Muscle of leg (tissue), 11 donors: Measurements from ENCODE around the gene SPATA13. TPM values are rescaled to one million over a fixed set of nuclear protein-coding genes. Genes with fewer than 3 reads are reported as not detected.

Experiments
- DNase-seq: peaks from one replicate; pipeline ENCODE4 v3.0.0; 2013
- H3K27ac ChIP-seq: one replicate; pipeline ENCODE4 v1.5.1; 2013; ENCODE audit warnings: mild to moderate bottlenecking, low read length, control low read depth
- H3K27me3 ChIP-seq: one replicate; pipeline ENCODE4 v1.6.1; 2013; ENCODE audit warnings: low read length; ENCODE audit not compliant: control insufficient read depth, insufficient read depth
- H3K36me3 ChIP-seq: one replicate; pipeline ENCODE4 v1.6.1; 2013; ENCODE audit warnings: low read length; ENCODE audit not compliant: control insufficient read depth, insufficient read depth
- H3K4me1 ChIP-seq: one replicate; pipeline ENCODE4 v1.6.1; 2013; ENCODE audit warnings: low read length; ENCODE audit not compliant: control insufficient read depth, insufficient read depth
- H3K4me3 ChIP-seq: one replicate; pipeline ENCODE4 v1.5.1; 2013; ENCODE audit warnings: low read length, control low read depth
- H3K9me3 ChIP-seq: replicated peaks from 2 replicates; pipeline ENCODE4 v1.6.1; 2013; ENCODE audit warnings: low read depth, low read length; ENCODE audit not compliant: control insufficient read depth
- WGBS: methylation state at CpG from one replicate; pipeline ENCODE4 v1.1.5; 2013; ENCODE audit warnings: missing lambda C conversion rate; ENCODE audit not compliant: insufficient coverage; 5-methylcytosine and 5-hydroxymethylcytosine counted together
- polyA plus RNA-seq, 8 donors: library from polyadenylated mRNA; unstranded; fragments of 120-200 nt; gene quantifications; one replicate each; pipeline versions ENCODE4 v1.2.1 to v1.2.3, GENCODE V29; 2013; ENCODE audit warnings: inconsistent platforms in 1 of 8, low replicate concordance in 1 of 8; ENCODE audit not compliant: insufficient read length in 8 of 8, insufficient read depth in 1 of 8
- total RNA-seq: library from RNA; stranded (reverse); fragments of 120-200 nt; gene quantifications from one replicate; pipeline ENCODE4 v1.2.4, GENCODE V29; 2013

Gene SPATA13
- total and polyA plus RNA-seq, 9 donors = 2.7 to 4.5 (median 3.3) TPM

DNA sequence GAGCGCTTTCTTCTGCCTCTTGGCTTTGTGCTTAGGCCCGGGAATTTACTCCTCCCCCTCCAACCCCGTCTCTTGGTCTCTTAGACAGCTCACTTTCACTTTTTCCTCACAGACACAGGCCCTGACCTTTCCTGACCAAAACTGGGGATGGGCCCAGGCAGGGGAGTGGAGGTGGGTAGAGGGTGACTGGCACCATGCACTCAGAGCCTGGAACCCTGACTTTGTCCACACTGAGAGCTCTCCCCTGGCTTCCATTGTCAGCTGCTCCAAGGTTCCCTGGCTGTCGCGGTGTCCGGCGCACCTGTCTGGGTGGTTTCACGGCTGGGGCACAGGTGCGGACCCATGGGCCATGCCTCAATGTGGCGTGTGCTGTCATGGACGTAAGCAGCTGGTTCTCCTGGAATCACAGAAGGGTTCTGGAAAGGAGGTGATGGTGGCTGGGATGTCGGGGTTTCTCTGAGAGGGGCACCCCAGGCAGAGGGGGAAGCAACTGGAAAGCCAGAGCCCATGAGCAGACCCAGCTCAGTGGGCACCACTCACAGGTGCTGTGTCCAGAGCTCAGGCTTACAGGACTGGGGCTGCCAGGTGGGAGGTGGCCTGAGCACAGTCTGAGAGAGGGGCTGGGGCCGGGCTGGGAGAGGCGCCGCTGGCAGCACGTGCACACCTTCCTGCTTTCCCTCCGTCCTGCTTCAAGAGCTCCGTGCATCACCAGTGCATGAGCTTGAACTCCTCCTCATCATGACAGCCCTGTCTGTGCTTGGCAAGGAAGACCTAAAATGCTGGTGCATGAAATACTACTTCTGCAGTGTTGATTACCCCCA, 120.9 kb downstream of the SPATA13 start:
- H3K27me3 ChIP-seq = no peaks in the 10 kb centered on the region
- peaks cover 6% of the 10 kb centered on the region for H3K4me1 ChIP-seq
- WGBS = 85% methylated on average over 16 of the region's 18 CpGs
- H3K9me3 ChIP-seq = no peaks in the 10 kb centered on the region
- no peak for DNase-seq
- no peak overlapping the region for H3K4me3 ChIP-seq
- H3K36me3 ChIP-seq = no peaks in the 10 kb centered on the region
- no peak overlapping the region for H3K27ac ChIP-seq

DNA sequence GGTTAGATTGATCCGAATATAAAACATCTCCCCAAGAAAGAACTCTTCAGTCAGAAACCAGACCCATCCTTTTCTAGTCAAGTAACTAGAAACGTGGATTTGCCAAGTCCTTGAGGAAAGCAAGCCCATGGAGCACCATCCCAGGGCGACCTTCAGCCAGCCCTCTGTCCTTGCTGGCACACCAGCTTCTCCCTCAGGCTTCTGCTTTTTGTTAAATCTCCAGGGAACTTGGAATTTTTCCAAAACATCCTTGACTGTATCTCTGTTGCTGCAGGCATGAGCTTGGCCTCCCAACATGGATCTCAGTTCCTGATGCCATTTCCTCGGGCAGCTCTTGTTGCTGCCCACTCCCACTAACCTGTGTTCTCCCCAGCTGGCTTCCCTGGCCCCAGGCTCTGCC, 121.7 kb downstream of the SPATA13 start:
- WGBS = 85% methylated on average over 4 of the region's 4 CpGs
- Histone ChIP-seq H3K36me3 (no peaks in the 10 kb centered on the region), H3K9me3 (no peaks in the 10 kb centered on the region), H3K4me3 (no peak overlapping the region), H3K27ac (no peak overlapping the region), H3K4me1 (peaks cover 6% of the 10 kb centered on the region), H3K27me3 (no peaks in the 10 kb centered on the region)
- no peak for DNase-seq

DNA sequence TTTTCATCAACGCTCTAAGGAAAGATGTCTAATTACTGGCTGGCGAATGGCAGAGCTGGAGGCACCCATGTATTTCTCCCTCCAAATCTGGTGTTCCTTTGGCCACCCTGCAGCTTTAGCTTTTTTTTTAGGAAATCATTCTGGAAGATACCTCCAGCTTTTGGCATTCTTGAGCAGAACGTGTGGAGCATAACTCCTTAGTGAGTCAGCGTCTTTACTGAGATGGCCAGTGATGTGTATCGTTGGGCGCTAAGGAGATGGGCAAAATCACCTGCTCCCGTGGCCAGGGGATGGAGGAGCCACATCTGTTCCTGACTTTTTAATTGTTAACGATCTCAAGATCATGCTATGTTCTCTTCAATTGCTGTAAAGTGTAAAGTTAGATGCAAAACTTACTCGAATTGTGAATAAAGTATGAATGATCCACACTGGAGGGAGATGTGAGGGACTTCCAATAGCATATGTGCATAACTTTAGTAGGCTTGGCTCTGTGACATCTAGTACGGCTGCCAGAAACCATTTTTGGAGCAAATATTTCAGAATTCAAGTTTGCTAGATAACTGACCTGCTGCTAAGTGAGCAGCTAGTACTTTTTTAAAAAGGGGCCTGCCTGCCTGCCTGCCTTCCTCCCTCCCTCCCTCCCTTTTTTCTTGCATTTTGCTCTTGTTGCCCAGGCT, 124.5 kb downstream of the SPATA13 start:
- Histone ChIP-seq H3K27me3 (no peaks in the 10 kb centered on the region), H3K27ac (no peak overlapping the region), H3K4me1 (peaks cover 6% of the 10 kb centered on the region), H3K9me3 (no peaks in the 10 kb centered on the region), H3K4me3 (no peak overlapping the region), H3K36me3 (peaks cover 7% of the 10 kb centered on the region)
- 71% methylated on average over 10 of the region's 10 CpGs for WGBS
- peak; percentile 58 for DNase-seq

DNA sequence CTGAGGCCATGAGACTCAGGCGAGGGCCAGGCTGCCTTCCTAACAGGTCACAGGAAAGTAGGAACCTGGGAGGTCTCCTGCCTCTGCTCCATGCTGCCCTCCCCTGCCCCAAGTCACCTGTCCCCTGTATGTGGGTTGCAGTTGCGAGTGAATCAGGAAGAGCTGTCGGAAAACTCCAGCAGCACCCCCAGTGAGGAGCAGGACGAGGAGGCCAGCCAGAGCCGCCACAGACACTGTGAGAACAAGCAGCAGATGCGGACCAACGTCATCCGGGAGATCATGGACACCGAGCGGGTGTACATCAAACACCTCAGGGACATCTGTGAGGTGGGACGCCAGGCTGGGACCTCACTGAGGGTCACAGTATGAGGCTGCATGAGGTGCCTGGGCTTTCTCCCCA, 126.1 kb downstream of the SPATA13 start:
- 78% methylated on average over 9 of the region's 11 CpGs for WGBS
- H3K27me3 ChIP-seq = no peaks in the 10 kb centered on the region
- H3K4me3 ChIP-seq = no peak overlapping the region
- H3K36me3 ChIP-seq = peaks cover 7% of the 10 kb centered on the region
- DNase-seq = no peak
- no peaks in the 10 kb centered on the region for H3K9me3 ChIP-seq
- no peak overlapping the region for H3K27ac ChIP-seq
- no peaks in the 10 kb centered on the region for H3K4me1 ChIP-seq

DNA sequence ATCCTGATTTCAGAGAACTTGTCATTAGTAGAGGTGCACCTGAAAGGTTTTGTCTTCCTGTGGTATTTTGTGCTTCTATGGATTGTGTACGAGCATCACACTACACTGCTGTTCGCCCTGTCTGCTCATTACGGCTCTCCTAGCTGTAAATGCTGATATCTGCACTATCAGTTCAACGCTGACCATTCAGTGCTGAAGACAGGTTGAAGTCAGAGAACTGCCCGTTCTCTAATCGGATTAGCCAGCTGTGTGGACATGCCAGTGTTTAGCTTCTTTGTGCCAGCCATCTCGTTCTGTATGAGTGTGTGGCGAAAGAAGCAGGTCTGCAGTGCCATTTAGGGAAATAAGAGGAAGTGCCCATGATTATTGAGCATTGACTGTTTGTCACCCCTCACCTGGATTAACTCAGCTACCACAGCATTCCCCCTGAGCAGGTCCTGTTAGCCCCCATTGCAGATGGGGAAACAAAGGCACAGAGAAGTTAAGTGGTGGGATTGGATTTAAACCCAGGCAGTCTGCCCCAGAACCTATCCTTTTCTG, 127.3 kb downstream of the SPATA13 start:
- no peak overlapping the region for H3K4me3 ChIP-seq
- no peak overlapping the region for H3K27ac ChIP-seq
- H3K27me3 ChIP-seq = no peaks in the 10 kb centered on the region
- 90% methylated on average over 6 of the region's 8 CpGs for WGBS
- H3K4me1 ChIP-seq = no peaks in the 10 kb centered on the region
- DNase-seq = no peak
- no peaks in the 10 kb centered on the region for H3K9me3 ChIP-seq
- peaks cover 9% of the 10 kb centered on the region for H3K36me3 ChIP-seq

DNA sequence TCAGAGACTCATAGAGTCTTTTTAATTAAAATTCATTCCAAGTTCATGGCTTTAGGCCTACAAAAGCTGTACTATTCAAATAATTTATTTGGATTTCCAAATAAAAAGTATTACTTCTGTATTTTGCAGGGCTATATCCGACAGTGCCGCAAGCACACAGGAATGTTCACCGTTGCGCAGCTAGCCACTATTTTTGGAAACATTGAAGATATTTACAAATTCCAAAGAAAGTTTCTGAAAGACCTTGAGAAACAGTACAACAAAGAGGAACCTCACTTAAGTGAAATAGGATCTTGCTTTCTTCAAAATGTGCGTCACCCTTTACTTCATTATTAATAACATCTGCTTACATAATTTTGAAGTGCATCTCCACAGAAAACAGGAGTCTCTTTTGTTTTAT, 128.3 kb downstream of the SPATA13 start:
- Histone ChIP-seq H3K36me3 (peaks cover 9% of the 10 kb centered on the region), H3K9me3 (no peaks in the 10 kb centered on the region), H3K4me3 (no peak overlapping the region), H3K4me1 (no peaks in the 10 kb centered on the region), H3K27me3 (no peaks in the 10 kb centered on the region), H3K27ac (no peak overlapping the region)
- no CpG with 5 or more reads among the region's 5 CpGs for WGBS
- no peak for DNase-seq

DNA sequence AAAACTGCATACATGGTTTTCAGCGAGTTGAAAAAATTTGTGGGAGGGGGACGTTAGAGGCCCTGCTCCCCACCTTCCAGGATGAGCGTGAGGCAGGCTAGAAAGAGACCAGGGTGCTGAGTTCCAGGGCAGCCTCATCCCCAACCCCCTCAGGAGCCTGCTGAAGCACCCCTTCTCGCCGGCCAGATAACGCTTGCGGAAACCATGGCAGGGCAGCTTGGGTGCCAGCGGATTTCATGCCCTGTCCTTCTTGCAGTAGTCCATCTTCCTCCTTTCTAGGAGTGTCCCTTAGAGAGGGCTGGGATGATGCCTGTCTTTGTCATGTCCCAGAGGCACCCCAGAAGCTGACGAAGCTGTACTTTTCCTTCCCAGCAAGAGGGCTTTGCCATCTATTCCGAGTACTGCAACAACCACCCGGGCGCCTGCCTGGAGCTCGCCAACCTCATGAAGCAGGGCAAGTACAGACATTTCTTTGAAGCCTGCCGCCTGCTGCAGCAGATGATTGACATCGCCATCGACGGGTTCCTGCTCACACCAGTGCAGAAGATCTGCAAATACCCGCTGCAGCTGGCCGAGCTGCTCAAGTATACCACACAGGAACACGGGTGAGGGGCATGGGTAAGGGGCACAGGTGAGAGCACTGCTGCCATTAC, 129.9 kb downstream of the SPATA13 start:
- DNase-seq = no peak
- H3K27ac ChIP-seq = no peak overlapping the region
- 91% methylated on average over 13 of the region's 20 CpGs for WGBS
- H3K36me3 ChIP-seq = peaks cover 9% of the 10 kb centered on the region
- H3K9me3 ChIP-seq = no peaks in the 10 kb centered on the region
- no peak overlapping the region for H3K4me3 ChIP-seq
- no peaks in the 10 kb centered on the region for H3K27me3 ChIP-seq
- no peaks in the 10 kb centered on the region for H3K4me1 ChIP-seq

DNA sequence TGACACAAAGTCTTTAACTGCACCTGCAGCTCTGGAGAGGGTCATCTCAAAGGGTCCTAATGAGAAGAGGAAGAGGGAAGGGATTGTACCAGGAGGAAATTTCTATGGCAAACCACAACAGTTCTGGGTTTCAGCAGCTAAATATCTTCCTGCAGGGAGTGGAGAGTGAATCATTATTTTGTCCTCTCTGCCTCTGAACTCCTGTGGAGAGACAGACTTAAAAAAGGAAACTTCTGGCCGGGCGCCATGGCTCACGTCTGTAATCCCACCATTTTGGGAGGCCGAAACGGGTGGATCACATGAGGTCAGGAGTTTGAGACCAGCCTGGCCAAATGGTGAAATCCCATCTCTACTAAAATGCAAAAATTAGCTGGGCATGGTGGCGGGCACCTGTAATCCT, 132.0 kb downstream of the SPATA13 start:
- DNase-seq = no peak
- H3K27me3 ChIP-seq = no peaks in the 10 kb centered on the region
- H3K36me3 ChIP-seq = peaks cover 9% of the 10 kb centered on the region
- no peak overlapping the region for H3K4me3 ChIP-seq
- no peak overlapping the region for H3K27ac ChIP-seq
- H3K4me1 ChIP-seq = no peaks in the 10 kb centered on the region
- H3K9me3 ChIP-seq = no peaks in the 10 kb centered on the region
- 74% methylated on average over 5 of the region's 6 CpGs for WGBS

DNA sequence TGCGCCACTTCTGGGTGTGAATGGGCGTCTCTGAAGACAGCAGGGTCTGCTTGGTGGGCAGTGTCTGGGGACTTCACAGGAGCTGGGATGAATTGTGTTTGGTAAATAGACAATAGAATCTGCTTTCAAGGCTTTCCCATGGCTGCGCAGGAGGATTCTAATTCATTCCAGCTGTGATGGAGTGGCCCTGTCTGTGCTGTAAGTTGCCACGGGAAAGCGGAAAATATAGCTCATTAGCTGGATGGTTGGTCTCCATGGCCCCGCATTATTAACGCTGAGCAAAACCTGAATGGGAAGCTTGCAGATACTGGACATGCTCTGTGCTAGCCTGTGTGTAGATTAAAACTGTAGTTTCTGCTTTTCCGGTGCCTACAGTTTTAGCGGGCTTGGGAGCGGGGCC, 133.2 kb downstream of the SPATA13 start:
- Histone ChIP-seq H3K4me1 (no peaks in the 10 kb centered on the region), H3K27ac (no peak overlapping the region), H3K4me3 (no peak overlapping the region), H3K36me3 (peaks cover 7% of the 10 kb centered on the region), H3K9me3 (no peaks in the 10 kb centered on the region), H3K27me3 (no peaks in the 10 kb centered on the region)
- WGBS = 41% methylated on average over 10 of the region's 10 CpGs
- DNase-seq = peak; percentile 66

DNA sequence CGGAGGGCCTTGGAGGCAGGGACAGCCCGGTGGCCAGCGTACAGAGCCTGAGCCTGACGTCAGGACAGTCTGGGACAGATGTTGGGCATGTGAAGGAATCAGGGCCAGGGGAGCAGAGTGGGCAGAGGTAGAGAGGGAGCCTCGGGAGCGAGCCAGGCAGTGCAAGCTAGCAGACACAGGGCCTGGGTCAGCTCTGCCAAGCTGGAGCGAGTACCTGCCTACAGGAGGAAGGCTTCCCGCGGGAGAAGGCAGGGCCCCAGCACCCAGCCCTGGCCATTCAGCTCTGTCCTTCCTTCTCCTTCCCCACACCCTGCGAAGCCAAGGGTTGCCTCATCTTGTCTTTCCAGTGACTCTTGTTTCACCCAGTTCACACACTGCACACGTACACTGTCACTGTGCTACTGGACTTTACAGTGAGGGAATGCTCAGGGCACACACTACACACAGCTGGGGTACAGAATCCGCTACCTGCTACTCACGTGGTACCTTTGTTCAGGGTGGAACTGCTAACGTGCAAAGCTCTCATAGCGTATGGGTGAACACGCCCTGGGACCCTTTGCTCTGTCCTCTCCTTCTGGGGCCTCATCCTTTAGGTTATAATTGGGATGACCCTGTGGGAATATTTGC, 139.1 kb downstream of the SPATA13 start:
- H3K4me1 ChIP-seq = no peaks in the 10 kb centered on the region
- H3K27me3 ChIP-seq = no peaks in the 10 kb centered on the region
- no peak overlapping the region for H3K27ac ChIP-seq
- H3K36me3 ChIP-seq = no peaks in the 10 kb centered on the region
- no peak overlapping the region for H3K4me3 ChIP-seq
- 83% methylated on average over 14 of the region's 16 CpGs for WGBS
- no peak for DNase-seq
- H3K9me3 ChIP-seq = no peaks in the 10 kb centered on the region
